Small intestine (tissue), 7 donors: Measurements from ENCODE around the gene RGL1. TPM values are rescaled to one million over a fixed set of nuclear protein-coding genes. Genes with fewer than 3 reads are reported as not detected.

Experiments used
- DNase-seq, 2 donors: peaks; one replicate each; pipeline versions ENCODE4 v3.0.0 to v3.0.0-alpha.2; 2013
- FAIRE-seq: peaks from 2 replicates; lab custom pipeline; 2012; peaks lifted over from hg19 to GRCh38; lab: Jason Lieb, UNC
- H3K27ac ChIP-seq, 3 donors: one replicate each; pipeline ENCODE4 v1.5.1; 2013; ENCODE audit warnings: low read length in 2 of 3, mild to moderate bottlenecking in 2 of 3, control low read depth in 1 of 3, inconsistent platforms in 1 of 3, low read depth in 1 of 3, moderate library complexity in 1 of 3
- H3K27me3 ChIP-seq, 3 donors: one replicate each; pipeline ENCODE4 v1.6.1; 2013; ENCODE audit warnings: low read length in 3 of 3, inconsistent platforms in 1 of 3; ENCODE audit not compliant: control insufficient read depth in 3 of 3, insufficient read depth in 3 of 3
- H3K36me3 ChIP-seq, 3 donors: one replicate each; pipeline ENCODE4 v1.6.1; 2013; ENCODE audit warnings: low read length in 3 of 3, inconsistent platforms in 1 of 3, low read depth in 1 of 3, mild to moderate bottlenecking in 1 of 3, moderate library complexity in 1 of 3; ENCODE audit not compliant: control insufficient read depth in 3 of 3, insufficient read depth in 2 of 3
- H3K4me1 ChIP-seq, 3 donors: one replicate each; pipeline ENCODE4 v1.6.1; 2013; ENCODE audit warnings: low read length in 2 of 3, inconsistent platforms in 1 of 3, low read depth in 1 of 3, mild to moderate bottlenecking in 1 of 3, moderate library complexity in 1 of 3; ENCODE audit not compliant: control insufficient read depth in 3 of 3, insufficient read depth in 2 of 3
- H3K4me3 ChIP-seq, 3 donors: one replicate each; pipeline ENCODE4 v1.5.1; 2013; ENCODE audit warnings: low read length in 3 of 3, control low read depth in 1 of 3, inconsistent platforms in 1 of 3, low read depth in 1 of 3, mild to moderate bottlenecking in 1 of 3, moderate library complexity in 1 of 3
- H3K9me3 ChIP-seq, 2 donors: one replicate each; pipeline ENCODE4 v1.6.1; 2013; ENCODE audit warnings: low read depth in 1 of 2, low read length in 1 of 2; ENCODE audit not compliant: control insufficient read depth in 2 of 2, insufficient read depth in 1 of 2
- WGBS, 3 donors: extraction: QIAGEN DNeasy Blood & Tissue Kit; methylation state at CpG; one replicate each; pipeline ENCODE4 v1.1.7; 2013; 5-methylcytosine and 5-hydroxymethylcytosine counted together
- polyA plus RNA-seq, 4 donors: library from polyadenylated mRNA; stranded (reverse) in 3 of 4; unstranded in 1 of 4; fragments of 200-250 nt in 3 of 4; fragments of 120-200 nt in 1 of 4; gene quantifications; one replicate each; pipeline versions ENCODE4 v1.2.1 to v1.2.3, GENCODE V29; 2013
- donor health status: healthy with polysubstance abuse.
- donor health status: control.
- donor health status: control.
- donor health status: Bipolar disorder and iron deficiency.
- donor health status: healthy.

The RGL1 gene
- polyA plus RNA-seq, 4 donors, result 4.2 to 55.5 (median 8.0) TPM

GRCh38 chr1:183914276-183914675, 109.4 kb downstream of the RGL1 start:
- peaks cover 3 to 33% (median 6%) of the 10 kb centered on the region in 3 donors for H3K36me3 ChIP-seq
- no peak overlapping the region for H3K4me3 ChIP-seq
- FAIRE-seq (no peak), DNase-seq (no peak)
- peaks cover 0 to 5% (median 0%) of the 10 kb centered on the region in 3 donors for H3K4me1 ChIP-seq
- H3K27ac ChIP-seq, result no peak overlapping the region
- 61 to 84% (median 84%) methylated on average over 3 of the region's 3 CpGs for WGBS, 3 donors
- no peaks in the 10 kb centered on the region for H3K9me3 ChIP-seq
- H3K27me3 ChIP-seq, result no peaks in the 10 kb centered on the region

GRCh38 chr1:183914891-183915290, 110.0 kb downstream of the RGL1 start:
- FAIRE-seq (no peak), DNase-seq (no peak)
- Histone ChIP-seq H3K36me3 (peaks cover 3 to 36% (median 6%) of the 10 kb centered on the region in 3 donors), H3K9me3 (no peaks in the 10 kb centered on the region), H3K27me3 (no peaks in the 10 kb centered on the region), H3K4me1 (peaks cover 0 to 5% (median 0%) of the 10 kb centered on the region in 3 donors), H3K27ac (no peak overlapping the region), H3K4me3 (no peak overlapping the region)

- H3K4me1 ChIP-seq, result peaks cover 0 to 5% (median 0%) of the 10 kb centered on the region in 3 donors
- peak; percentile 89 to 93 for DNase-seq
- no peaks in the 10 kb centered on the region for H3K9me3 ChIP-seq
- H3K4me3 ChIP-seq, result no peak overlapping the region
- peak overlapping the region in 2 of 3 donors; percentile 10 to 55 for H3K27ac ChIP-seq
- H3K36me3 ChIP-seq, result peaks cover 3 to 37% (median 3%) of the 10 kb centered on the region in 3 donors
- no peak for FAIRE-seq
- H3K27me3 ChIP-seq, result no peaks in the 10 kb centered on the region
- WGBS, 3 donors, result 12 to 17% (median 15%) methylated on average over 10 of the region's 10 CpGs
Observed at GRCh38 chr1:183915625-183916510, 110.9 kb downstream of the RGL1 start.

DNA sequence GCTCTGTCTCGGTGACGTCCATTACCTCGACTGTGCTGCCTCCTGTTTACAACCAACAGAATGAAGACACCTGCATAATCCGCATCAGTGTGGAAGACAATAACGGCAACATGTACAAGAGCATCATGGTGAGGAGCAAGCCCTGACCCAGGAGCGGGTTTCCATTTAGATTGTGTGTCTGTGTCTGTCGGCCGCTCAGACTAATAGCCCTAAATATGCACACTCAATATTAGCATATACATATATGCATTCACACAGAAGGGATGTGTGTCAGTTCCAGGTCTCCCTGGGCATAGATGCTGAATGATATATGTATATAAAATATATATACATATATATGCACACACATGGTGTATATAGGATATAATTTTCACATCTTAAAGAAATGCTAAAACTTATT, 111.7 kb downstream of the RGL1 start:
- H3K9me3 ChIP-seq, result no peaks in the 10 kb centered on the region
- 93 to 94% (median 94%) methylated on average over 8 of the region's 8 CpGs for WGBS, 3 donors
- FAIRE-seq, result no peak
- no peak overlapping the region for H3K27ac ChIP-seq
- no peaks in the 10 kb centered on the region for H3K27me3 ChIP-seq
- H3K4me1 ChIP-seq, result peaks cover 0 to 5% (median 0%) of the 10 kb centered on the region in 3 donors
- H3K36me3 ChIP-seq, result peaks cover 3 to 39% (median 3%) of the 10 kb centered on the region in 3 donors
- no peak overlapping the region for H3K4me3 ChIP-seq
- no peak for DNase-seq

DNA sequence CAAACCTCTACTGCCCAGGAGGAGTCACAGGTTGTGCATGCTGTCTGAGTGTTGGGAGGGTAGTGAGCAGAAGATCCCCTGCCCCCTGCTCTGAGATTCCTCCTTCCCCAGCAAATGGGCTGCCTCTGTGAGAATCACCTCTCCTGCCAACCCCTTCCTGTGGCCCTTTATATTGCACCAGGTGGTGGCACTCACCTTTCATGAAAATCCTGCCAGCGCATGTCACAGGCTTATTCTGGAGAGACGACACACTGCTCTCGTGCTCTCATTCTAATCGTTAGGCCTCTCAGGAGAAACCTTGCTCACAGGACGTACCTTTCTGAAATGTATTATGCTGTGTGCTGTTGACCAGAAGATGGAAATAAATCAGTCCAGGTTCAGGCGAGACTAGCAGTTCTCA, 113.7 kb downstream of the RGL1 start:
- DNase-seq (no peak), FAIRE-seq (no peak)
- H3K4me1 ChIP-seq, result peaks cover 0 to 5% (median 0%) of the 10 kb centered on the region in 3 donors
- no peak overlapping the region for H3K4me3 ChIP-seq
- WGBS, 3 donors, result 88 to 96% (median 88%) methylated on average over 6 of the region's 6 CpGs
- no peaks in the 10 kb centered on the region for H3K27me3 ChIP-seq
- no peaks in the 10 kb centered on the region for H3K9me3 ChIP-seq
- no peak overlapping the region for H3K27ac ChIP-seq
- peaks cover 0 to 41% (median 0%) of the 10 kb centered on the region in 3 donors for H3K36me3 ChIP-seq

DNA sequence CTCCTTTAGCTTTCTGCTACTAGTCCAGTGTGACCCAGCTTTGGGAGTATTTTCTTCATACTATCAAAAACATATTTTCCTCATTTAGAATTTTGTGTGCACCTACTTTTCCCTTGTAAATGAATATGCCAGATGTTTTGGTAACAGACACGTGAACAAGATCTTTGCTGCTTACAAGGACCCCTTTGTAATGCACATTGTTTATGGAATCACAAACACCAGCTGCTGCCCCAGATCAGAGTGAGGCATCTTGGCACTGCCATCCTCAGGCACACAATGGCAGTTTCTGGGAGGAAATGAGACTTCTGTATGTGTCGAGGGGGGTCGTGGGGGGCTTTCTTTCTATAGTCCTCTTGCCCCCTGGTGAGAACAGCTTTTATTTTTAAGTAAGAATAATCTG, 115.7 kb downstream of the RGL1 start:
- Histone ChIP-seq H3K4me1 (peaks cover 0 to 5% (median 0%) of the 10 kb centered on the region in 3 donors), H3K36me3 (peaks cover 0 to 44% (median 0%) of the 10 kb centered on the region in 3 donors), H3K9me3 (no peaks in the 10 kb centered on the region), H3K27ac (no peak overlapping the region), H3K27me3 (no peaks in the 10 kb centered on the region), H3K4me3 (no peak overlapping the region)
- FAIRE-seq, result no peak
- no peak for DNase-seq
- WGBS, 3 donors, result 69 to 83% (median 78%) methylated on average over 3 of the region's 3 CpGs

- no peaks in the 10 kb centered on the region for H3K27me3 ChIP-seq
- peaks cover 0 to 44% (median 0%) of the 10 kb centered on the region in 3 donors for H3K36me3 ChIP-seq
- H3K9me3 ChIP-seq, result no peaks in the 10 kb centered on the region
- no peak for FAIRE-seq
- H3K4me1 ChIP-seq, result peaks cover 0 to 12% (median 0%) of the 10 kb centered on the region in 3 donors
- 93 to 94% (median 94%) methylated on average over 15 of the region's 15 CpGs for WGBS, 3 donors
- H3K4me3 ChIP-seq, result no peak overlapping the region
- no peak overlapping the region for H3K27ac ChIP-seq
- no peak for DNase-seq
Observed at GRCh38 chr1:183922197-183922596, 117.3 kb downstream of the RGL1 start.

- H3K27ac ChIP-seq, result peak overlapping the region in 1 of 3 donors; percentile 81
- no peaks in the 10 kb centered on the region for H3K27me3 ChIP-seq
- DNase-seq, result peak; percentile 71 to 80
- no peak for FAIRE-seq
- 35 to 63% (median 46%) methylated on average over 8 of the region's 8 CpGs for WGBS, 3 donors
- H3K36me3 ChIP-seq, result peaks cover 0 to 35% (median 0%) of the 10 kb centered on the region in 3 donors
- no peak overlapping the region for H3K4me3 ChIP-seq
- H3K4me1 ChIP-seq, result peaks cover 0 to 19% (median 0%) of the 10 kb centered on the region in 3 donors
- no peaks in the 10 kb centered on the region for H3K9me3 ChIP-seq
Observed at GRCh38 chr1:183925947-183926346, 121.0 kb downstream of the RGL1 start.
